ENCODE data around the gene GOLGA6A. TPM values are rescaled to one million over a fixed set of nuclear protein-coding genes. Genes with fewer than 3 reads are reported as not detected.

Gene GOLGA6A
- total and polyA plus RNA-seq, 9 of the 15 experiments (the other 6 are each of a cell fraction or from before 2014, with no cell fraction given): not detected

DNA sequence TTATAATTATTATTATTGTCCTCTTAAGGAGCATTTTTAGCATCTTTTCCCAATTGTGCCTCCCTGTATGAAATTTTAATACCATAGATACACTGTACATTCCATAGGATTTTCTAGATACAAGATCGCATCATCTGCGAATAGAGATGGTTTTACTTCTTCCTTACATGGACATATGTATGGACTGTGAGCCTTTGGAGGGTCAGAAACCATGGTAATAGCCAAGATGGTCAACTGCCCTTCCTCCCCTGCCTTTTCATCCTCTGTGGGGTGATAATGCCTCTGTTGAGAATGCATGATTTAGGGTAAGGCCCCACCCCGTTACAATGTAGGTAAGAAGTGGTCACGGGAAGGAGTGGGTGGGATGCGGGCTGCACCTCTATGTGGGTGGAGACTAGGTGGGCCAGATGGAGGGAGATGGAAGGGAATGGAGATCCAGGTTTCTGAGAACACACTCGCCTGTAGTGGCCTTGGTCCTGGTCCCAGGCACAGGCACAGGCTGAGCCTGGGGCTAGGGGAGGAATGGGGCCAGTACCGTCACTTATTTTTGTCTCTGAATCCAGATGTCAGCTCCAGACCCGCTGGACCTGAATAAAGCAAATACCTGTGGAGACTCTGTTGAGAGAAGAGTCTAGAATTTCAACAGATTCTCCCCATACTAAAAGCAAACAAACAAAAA is 31.7 kb downstream of the GOLGA6A start (continued):
- TF ChIP-seq XRCC5 (IDR thresholded peaks at IDR 0.05; ENCODE audit: low read depth, low read length) (no peak), ZNF449 (CRISPR knock-in tag; IDR thresholded peaks at IDR 0.05) (no peak), MCM7 (IDR thresholded peaks at IDR 0.05) (no peak), ZNF583 (CRISPR knock-in tag; IDR thresholded peaks at IDR 0.05) (no peak), ZNF263 (CRISPR knock-in tag; IDR thresholded peaks at IDR 0.05; ENCODE audit: borderline replicate concordance) (no peak), ZFP1 (CRISPR knock-in tag; IDR thresholded peaks at IDR 0.05) (no peak), NFE2 (IDR thresholded peaks at IDR 0.05; ENCODE audit: low read depth) (no peak), PPARD (CRISPR knock-in tag; IDR thresholded peaks at IDR 0.05) (no peak), CBX2 (IDR thresholded peaks at IDR 0.05; ENCODE audit: insufficient read depth, low read length, poor library complexity, severe bottlenecking) (no peak)
- TF ChIP-seq, protein P1, sequence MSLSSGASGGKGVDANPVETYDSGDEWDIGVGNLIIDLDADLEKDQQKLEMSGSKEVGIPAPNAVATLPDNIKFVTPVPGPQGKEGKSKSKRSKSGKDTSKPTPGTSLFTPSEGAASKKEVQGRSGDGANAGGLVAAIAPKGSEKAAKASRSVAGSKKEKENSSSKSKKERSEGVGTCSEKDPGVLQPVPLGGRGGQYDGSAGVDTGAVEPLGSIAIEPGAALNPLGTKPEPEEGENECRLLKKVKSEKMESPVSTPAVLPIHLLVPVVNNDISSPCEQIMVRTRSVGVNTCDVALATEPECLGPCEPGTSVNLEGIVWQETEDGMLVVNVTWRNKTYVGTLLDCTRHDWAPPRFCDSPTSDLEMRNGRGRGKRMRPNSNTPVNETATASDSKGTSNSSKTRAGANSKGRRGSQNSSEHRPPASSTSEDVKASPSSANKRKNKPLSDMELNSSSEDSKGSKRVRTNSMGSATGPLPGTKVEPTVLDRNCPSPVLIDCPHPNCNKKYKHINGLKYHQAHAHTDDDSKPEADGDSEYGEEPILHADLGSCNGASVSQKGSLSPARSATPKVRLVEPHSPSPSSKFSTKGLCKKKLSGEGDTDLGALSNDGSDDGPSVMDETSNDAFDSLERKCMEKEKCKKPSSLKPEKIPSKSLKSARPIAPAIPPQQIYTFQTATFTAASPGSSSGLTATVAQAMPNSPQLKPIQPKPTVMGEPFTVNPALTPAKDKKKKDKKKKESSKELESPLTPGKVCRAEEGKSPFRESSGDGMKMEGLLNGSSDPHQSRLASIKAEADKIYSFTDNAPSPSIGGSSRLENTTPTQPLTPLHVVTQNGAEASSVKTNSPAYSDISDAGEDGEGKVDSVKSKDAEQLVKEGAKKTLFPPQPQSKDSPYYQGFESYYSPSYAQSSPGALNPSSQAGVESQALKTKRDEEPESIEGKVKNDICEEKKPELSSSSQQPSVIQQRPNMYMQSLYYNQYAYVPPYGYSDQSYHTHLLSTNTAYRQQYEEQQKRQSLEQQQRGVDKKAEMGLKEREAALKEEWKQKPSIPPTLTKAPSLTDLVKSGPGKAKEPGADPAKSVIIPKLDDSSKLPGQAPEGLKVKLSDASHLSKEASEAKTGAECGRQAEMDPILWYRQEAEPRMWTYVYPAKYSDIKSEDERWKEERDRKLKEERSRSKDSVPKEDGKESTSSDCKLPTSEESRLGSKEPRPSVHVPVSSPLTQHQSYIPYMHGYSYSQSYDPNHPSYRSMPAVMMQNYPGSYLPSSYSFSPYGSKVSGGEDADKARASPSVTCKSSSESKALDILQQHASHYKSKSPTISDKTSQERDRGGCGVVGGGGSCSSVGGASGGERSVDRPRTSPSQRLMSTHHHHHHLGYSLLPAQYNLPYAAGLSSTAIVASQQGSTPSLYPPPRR (CRISPR knock-in tag; IDR thresholded peaks at IDR 0.05; ENCODE audit: borderline replicate concordance): no peak

Measured in K562 (cell line).